Stomach smooth muscle (tissue), 2 donors: Measurements from ENCODE around the gene TMEM156.

Experiments
- H3K27ac ChIP-seq: one replicate; pipeline ENCODE4 v1.7.0; 2013; ENCODE audit warnings: mild to moderate bottlenecking, low read length, inconsistent platforms
- H3K27me3 ChIP-seq, 2 donors: one replicate each; pipeline ENCODE4 v1.7.0; 2013; ENCODE audit warnings: low read length in 2 of 2; ENCODE audit not compliant: insufficient read depth in 2 of 2, control insufficient read depth in 1 of 2
- H3K36me3 ChIP-seq, 2 donors: one replicate each; pipeline ENCODE4 v1.7.0; 2013; ENCODE audit warnings: low read length in 2 of 2; ENCODE audit not compliant: control insufficient read depth in 2 of 2, insufficient read depth in 2 of 2
- H3K4me1 ChIP-seq: one replicate; pipeline ENCODE4 v1.7.0; 2013; ENCODE audit warnings: low read length; ENCODE audit not compliant: control insufficient read depth, insufficient read depth
- H3K4me3 ChIP-seq, 2 donors: one replicate each; pipeline ENCODE4 v1.7.0; 2013; ENCODE audit warnings: low read length in 2 of 2
- H3K9ac ChIP-seq, 2 donors: one replicate each; pipeline ENCODE4 v1.7.0; 2013; ENCODE audit warnings: low read length in 2 of 2, mild to moderate bottlenecking in 1 of 2
- H3K9me3 ChIP-seq, 2 donors: one replicate each; pipeline ENCODE4 v1.7.0; 2013; ENCODE audit warnings: low read length in 2 of 2; ENCODE audit not compliant: control insufficient read depth in 2 of 2
- donor health status: healthy.
- donor health status: Pancreatic carcinoma.

TMEM156 gene

GRCh38 chr4:39054497-39054896, 22.3 kb upstream of the TMEM156 start:
- Histone ChIP-seq H3K27me3 (no peaks in the 10 kb centered on the region), H3K36me3 (no peaks in the 10 kb centered on the region), H3K9ac (no peak overlapping the region), H3K27ac (no peak overlapping the region), H3K9me3 (no peaks in the 10 kb centered on the region), H3K4me1 (no peaks in the 10 kb centered on the region), H3K4me3 (no peak overlapping the region)

GRCh38 chr4:39053983-39054382, 21.8 kb upstream of the TMEM156 start:
- H3K4me3 ChIP-seq = no peak overlapping the region
- H3K4me1 ChIP-seq = no peaks in the 10 kb centered on the region
- no peak overlapping the region for H3K9ac ChIP-seq
- H3K36me3 ChIP-seq = no peaks in the 10 kb centered on the region
- no peak overlapping the region for H3K27ac ChIP-seq
- H3K9me3 ChIP-seq = no peaks in the 10 kb centered on the region
- no peaks in the 10 kb centered on the region for H3K27me3 ChIP-seq

GRCh38 chr4:39051492-39051891, 19.3 kb upstream of the TMEM156 start:
- Histone ChIP-seq H3K27ac (no peak overlapping the region), H3K27me3 (no peaks in the 10 kb centered on the region), H3K36me3 (no peaks in the 10 kb centered on the region), H3K4me3 (no peak overlapping the region), H3K4me1 (peaks cover 2% of the 10 kb centered on the region), H3K9ac (no peak overlapping the region), H3K9me3 (no peaks in the 10 kb centered on the region)

- Histone ChIP-seq H3K27ac (no peak overlapping the region), H3K9ac (no peak overlapping the region), H3K27me3 (no peaks in the 10 kb centered on the region), H3K4me1 (peaks cover 5% of the 10 kb centered on the region), H3K4me3 (no peak overlapping the region), H3K9me3 (no peaks in the 10 kb centered on the region), H3K36me3 (no peaks in the 10 kb centered on the region)
Observed at GRCh38 chr4:39050590-39050989, 18.4 kb upstream of the TMEM156 start.

GRCh38 chr4:39048311-39048710, 16.1 kb upstream of the TMEM156 start:
- no peaks in the 10 kb centered on the region for H3K36me3 ChIP-seq
- H3K4me1 ChIP-seq = peaks cover 8% of the 10 kb centered on the region
- no peaks in the 10 kb centered on the region for H3K27me3 ChIP-seq
- no peak overlapping the region for H3K27ac ChIP-seq
- no peaks in the 10 kb centered on the region for H3K9me3 ChIP-seq
- no peak overlapping the region for H3K9ac ChIP-seq
- H3K4me3 ChIP-seq = no peak overlapping the region

- no peak overlapping the region for H3K27ac ChIP-seq
- no peaks in the 10 kb centered on the region for H3K9me3 ChIP-seq
- peaks cover 12% of the 10 kb centered on the region for H3K4me1 ChIP-seq
Observed at GRCh38 chr4:39047681-39048080, 15.5 kb upstream of the TMEM156 start.

GRCh38 chr4:39046249-39046648, 14.0 kb upstream of the TMEM156 start:
- no peaks in the 10 kb centered on the region for H3K9me3 ChIP-seq
- H3K27ac ChIP-seq = peak overlapping the region; percentile 37
- peak overlapping the region in 1 of 2 donors; percentile 86 for H3K9ac ChIP-seq

More at GRCh38 chr4:39047681-39048080, 15.5 kb upstream of the TMEM156 start:
- Histone ChIP-seq H3K4me3 (no peak overlapping the region), H3K27me3 (no peaks in the 10 kb centered on the region), H3K36me3 (no peaks in the 10 kb centered on the region), H3K9ac (no peak overlapping the region)

GRCh38 chr4:39045827-39046221, 13.6 kb upstream of the TMEM156 start:
- Histone ChIP-seq H3K9me3 (no peaks in the 10 kb centered on the region), H3K4me3 (peak overlapping the region; percentile 78 to 86), H3K36me3 (no peaks in the 10 kb centered on the region), H3K4me1 (peaks cover 16% of the 10 kb centered on the region), H3K27ac (peak overlapping the region; percentile 76), H3K27me3 (no peaks in the 10 kb centered on the region), H3K9ac (peak overlapping the region; percentile 72 to 86)

More at GRCh38 chr4:39046249-39046648, 14.0 kb upstream of the TMEM156 start:
- H3K4me3 ChIP-seq = peak overlapping the region; percentile 78 to 86
- H3K36me3 ChIP-seq = no peaks in the 10 kb centered on the region
- H3K27me3 ChIP-seq = no peaks in the 10 kb centered on the region
- peaks cover 16% of the 10 kb centered on the region for H3K4me1 ChIP-seq

GRCh38 chr4:39044956-39045826, 13.0 kb upstream of the TMEM156 start:
- Histone ChIP-seq H3K4me1 (peaks cover 16% of the 10 kb centered on the region), H3K27ac (peak overlapping the region; percentile 76), H3K9me3 (no peaks in the 10 kb centered on the region), H3K9ac (peak overlapping the region; percentile 72 to 86), H3K4me3 (peak overlapping the region; percentile 78 to 86), H3K36me3 (no peaks in the 10 kb centered on the region), H3K27me3 (no peaks in the 10 kb centered on the region)

- Histone ChIP-seq H3K4me1 (peaks cover 16% of the 10 kb centered on the region), H3K9ac (peak overlapping the region; percentile 42 to 86), H3K36me3 (no peaks in the 10 kb centered on the region), H3K4me3 (peak overlapping the region; percentile 73 to 78), H3K27me3 (no peaks in the 10 kb centered on the region), H3K27ac (peak overlapping the region; percentile 73), H3K9me3 (no peaks in the 10 kb centered on the region)
Observed at GRCh38 chr4:39044364-39044955, 12.3 kb upstream of the TMEM156 start.
